Medulla oblongata (tissue), 1 donor: Measurements from ENCODE around the gene TFF1.

Source experiments
- DNase-seq: peaks from one replicate; pipeline ENCODE4 v3.0.0-alpha.2; 2015; ENCODE audit errors: extremely low spot score

TFF1 gene

DNA sequence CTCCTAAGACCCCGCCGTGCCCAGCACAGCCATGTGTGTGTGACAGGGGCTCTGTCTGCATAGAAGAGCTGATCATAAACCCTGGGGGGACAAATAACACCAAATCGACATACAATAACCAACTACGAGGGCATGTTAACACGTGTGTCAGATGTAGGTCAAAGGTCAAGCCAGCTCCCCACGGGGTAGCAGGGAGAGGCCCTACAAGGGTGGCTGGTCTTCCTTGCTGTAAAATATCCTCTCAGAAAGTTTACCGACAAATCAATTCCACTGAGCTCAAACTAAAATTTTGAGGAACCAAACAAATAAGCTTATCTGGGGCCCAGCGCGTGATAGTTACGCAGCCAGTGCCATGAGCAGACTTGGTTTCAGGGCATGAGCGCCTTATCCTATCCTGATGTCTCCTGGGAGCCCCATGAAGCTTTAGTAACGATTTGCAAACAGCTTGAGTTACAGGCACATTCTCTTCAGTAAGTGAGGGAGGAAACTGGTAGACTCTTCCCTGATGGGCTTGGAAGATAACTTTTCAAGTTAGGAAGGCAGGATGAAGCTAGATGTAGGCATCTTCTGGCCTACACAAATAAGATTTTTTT lies 32.2 kb upstream of the TFF1 start:
- no peak for DNase-seq

GRCh38 chr21:42397746-42398394 lies 31.5 kb upstream of the TFF1 start:
- no peak for DNase-seq

DNA sequence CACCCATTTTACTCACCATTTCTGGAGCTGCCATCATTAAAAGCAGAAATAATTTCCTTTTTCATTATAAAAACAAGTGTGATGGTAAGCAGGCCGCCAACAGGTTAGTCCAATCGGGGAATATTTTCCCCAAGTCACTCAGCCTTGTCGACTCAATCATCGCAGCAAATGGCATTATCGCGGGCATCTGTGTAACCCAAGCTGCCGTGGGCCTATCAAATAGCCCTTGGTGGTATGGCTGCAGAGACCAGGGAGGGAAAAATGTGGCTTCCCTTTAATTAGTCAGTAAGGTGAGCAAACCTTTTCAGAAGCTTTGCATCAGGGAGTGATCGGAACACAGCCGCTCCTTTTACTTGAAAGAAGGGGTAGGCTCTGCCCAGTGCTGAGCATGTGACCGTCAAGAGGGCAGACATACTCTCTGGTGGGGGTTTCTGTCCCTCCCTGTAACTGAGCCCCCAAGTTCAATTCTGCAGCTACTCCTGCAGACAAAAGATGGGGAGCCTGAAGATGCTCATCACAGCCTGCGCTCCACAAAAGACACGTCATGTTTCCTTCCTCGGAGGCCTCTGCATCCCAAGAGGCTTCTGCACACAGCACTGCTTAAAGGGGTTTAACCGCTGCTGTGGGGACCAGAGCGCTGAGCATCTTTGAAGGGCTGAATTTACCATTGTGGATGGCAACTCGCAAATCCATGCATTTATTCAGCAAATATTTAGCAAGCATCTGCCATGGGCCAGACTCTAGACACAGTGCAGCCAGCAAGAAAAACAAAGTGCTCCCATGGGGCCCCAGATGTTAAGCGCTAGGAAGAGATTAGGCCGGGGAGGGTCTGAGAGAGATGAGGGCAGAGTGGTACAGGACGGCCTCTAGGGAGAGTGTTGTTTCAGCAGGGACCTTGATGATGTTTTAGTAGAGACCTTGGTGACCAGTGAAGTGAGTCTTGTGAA lies 30.7 kb upstream of the TFF1 start:
- no peak for DNase-seq

DNA sequence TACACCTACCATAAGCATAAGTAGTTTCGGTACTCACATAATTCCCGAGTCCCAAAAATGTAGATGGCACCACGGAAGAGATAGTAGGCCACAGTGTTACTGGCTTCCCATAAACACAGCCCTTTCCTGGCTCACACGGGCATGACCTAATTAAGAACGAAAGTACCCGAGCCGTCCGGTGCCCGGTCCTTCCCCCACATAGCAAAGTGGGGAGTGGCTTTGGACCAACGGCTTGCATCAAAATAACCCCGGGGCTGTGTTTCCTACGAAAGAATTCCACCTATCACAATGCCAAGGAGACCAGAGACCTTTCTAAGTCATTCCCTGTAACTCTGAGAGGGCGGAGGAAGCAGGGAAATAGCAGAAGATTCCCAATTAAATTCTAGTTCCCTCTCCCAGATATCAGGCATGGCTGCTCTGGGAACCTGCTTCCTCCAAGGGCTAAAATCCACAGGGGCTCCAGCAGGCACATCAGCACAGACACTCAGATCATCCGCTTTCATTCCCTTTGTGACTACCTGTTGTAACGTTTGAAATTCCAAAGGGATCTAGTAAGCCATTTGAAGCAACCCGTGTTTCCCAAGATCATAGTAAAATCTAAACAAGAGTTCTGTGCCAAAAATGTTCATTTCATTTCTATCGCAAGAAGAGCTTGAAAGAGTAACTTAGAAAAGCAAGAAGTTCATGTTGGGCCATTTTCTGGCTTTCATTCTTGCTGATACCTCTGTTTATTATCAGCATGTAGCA lies 29.7 kb upstream of the TFF1 start, which contains the start of gene TMPRSS3:
TMPRSS3 (minus strand) TSS at position 148 of the 747 bp plus-strand sequence. CDS start 635 bp downstream, outside the sequence.
- DNase-seq: no peak

- DNase-seq: no peak
Observed at GRCh38 chr21:42395302-42395701, 29.0 kb upstream of the TFF1 start.

DNA sequence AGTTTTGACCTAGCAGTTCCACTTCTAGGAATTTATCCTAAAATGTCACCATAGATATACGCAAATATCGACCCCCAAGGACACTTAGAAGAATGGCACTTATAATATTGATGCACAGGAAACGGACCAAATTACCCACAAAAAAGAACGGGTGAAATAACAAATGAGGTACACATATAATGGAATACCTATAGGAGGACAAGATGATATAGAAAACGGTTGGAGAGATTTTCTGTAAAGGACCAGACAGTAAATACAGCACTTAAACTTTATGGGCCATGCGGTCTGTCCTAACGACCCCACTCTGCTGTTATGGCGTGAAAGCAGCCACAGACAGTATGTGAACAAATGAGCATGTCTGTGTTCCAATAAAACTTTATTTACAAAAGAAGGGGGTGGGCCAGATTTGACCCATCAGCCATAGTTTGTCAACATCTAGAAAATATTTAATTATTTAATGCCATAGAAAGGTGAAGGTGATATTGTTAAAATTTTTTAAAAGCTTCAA lies 27.2 kb upstream of the TFF1 start:
- DNase-seq: no peak

- no peak for DNase-seq
Observed at GRCh38 chr21:42392731-42393442, 26.6 kb upstream of the TFF1 start.

DNA sequence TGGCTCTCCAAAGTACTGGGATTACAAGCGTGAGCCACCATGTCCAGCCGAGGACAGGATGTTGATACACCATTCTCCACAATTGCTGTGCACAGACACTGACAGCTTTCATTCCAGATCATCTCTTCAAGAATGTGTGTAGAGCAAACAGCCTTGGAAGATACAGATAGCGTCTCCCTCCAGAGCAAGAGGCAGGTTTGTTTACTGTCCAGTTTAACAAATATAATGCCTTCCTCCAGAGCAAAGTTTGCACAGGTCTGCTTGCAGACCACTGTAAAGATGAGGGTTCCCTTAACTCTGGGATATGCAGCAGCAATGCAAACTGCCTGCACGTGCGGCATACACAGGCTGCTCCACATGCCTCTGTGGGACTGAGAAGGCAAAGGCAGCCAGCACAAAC lies 25.0 kb upstream of the TFF1 start:
- no peak for DNase-seq

- no peak for DNase-seq
Observed at GRCh38 chr21:42390696-42391095, 24.4 kb upstream of the TFF1 start.

GRCh38 chr21:42390193-42390592 lies 23.9 kb upstream of the TFF1 start:
- DNase-seq: no peak

GRCh38 chr21:42389449-42389835 lies 23.1 kb upstream of the TFF1 start:
- no peak for DNase-seq

DNA sequence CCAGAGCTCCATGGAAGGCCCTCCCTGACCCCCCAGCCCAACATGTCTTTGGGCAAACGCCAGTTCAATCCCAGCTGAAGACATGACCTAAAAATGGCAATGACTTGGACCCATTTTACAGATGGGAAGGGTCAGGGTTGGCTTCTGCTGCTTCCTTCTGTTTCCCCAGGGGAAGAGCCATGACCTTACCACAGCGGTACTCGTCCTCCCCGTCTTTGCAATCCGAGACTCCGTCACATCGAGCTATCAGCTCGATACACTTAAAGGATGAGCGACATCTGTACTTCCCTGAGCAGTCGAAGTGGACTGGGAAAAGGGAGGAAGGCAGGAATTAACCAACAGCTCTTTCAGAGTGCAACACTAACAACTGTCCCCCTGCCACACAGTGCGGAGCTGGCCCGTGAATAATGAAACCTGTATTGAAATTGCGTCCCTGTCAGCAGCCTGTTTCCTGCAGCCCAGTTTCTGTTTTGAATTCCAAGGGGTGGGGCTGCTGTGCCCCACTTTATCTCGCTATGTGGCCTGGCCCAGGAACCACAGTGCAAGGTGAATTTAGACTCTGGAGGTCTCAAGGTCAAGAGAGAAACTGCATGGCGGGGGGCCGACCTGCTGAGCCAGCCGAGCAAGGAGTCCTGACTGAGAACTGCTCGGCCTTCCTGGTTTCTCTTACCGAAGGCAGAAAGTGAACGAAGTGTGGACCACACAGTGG lies 22.6 kb upstream of the TFF1 start:
- no peak for DNase-seq

DNA sequence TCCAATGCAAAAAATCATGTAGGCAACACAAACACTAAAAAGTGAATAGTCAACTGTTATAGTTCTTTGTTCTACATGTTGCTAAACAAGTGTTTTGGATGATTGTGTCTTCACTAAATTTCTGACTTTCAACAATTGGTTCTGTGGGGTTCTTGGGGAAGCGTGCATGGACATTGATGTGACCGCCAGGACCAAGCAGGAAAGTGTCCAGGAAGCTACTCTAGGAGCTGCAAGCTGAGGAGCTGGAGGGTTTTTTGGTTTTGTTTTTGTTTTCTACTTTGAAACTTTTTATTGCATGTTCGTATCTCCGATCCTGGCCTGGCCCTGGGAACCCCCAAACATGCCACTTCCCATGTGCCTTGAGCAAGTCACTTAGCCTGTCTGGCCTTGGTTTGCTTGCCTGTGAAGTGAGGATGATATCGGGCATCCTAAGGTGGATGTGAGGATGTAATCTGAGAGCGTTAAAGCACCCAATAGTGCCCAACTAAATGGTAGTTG lies 21.6 kb upstream of the TFF1 start:
- DNase-seq: no peak

DNA sequence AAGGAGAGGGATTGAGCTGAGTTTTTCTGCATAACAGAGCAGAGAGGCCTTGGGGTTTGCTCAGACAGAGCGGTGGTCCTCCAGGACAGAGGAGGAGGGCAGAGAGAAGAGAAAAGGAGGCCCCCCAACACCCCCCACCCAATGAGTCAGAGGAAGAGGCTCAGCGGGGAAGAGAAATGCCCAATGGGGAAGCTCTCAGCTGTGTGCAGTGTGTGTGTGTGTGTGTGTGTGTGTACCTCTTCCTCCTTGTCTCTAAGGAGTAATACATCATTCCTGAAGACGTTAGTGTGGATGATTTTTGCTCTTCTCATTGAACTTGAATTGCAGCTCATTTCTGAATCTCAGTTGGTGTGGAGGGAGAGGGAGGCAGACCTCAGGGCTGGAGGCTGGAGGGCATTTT lies 20.8 kb upstream of the TFF1 start:
- no peak for DNase-seq

DNA sequence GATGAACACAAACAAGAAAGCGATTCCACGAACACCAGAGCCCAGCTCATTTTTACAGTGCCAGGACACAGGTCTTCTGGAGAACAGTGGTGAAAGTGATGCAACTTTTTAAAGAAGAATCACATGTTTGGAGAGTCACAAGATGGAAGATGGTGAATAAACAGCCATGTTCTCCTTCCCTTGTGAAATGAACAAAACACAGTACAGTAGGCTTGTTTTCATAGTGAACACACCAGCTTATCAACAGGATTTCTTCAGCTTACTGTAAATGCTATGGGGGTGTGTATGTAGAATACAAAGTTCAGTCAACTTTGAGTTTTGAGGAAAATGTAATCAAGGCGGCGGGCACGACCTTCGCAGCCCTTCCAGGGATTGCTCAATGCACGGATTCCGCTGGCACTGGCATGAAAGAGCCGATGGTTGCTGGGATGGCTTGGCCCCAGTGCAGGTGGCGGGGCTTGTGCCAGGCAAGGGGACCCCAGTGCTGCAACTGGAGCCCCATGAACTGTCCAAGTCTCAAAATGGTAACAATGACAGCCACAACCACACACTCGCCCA lies 19.8 kb upstream of the TFF1 start:
- DNase-seq: no peak

DNA sequence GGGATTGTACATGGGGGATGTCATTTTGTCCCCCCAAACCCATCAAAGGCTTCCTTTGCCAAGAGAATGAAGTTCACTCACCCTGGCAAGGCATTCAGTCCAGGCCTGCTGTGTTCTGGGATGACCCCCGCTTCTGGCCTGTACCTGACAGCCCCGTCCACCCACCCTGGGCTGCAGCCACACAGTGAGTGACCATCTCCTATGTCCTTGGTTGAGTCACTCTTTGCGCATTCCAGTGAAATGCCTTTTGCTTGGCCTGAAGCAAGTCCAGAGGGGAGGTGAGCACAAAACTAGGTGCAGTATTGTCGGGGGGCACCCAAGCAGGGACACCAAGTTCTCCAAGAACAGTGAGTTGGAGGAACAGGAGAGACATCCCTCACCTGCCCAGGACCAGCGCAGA lies 19.3 kb upstream of the TFF1 start:
- DNase-seq: no peak

GRCh38 chr21:42384989-42385388 lies 18.7 kb upstream of the TFF1 start:
- no peak for DNase-seq

DNA sequence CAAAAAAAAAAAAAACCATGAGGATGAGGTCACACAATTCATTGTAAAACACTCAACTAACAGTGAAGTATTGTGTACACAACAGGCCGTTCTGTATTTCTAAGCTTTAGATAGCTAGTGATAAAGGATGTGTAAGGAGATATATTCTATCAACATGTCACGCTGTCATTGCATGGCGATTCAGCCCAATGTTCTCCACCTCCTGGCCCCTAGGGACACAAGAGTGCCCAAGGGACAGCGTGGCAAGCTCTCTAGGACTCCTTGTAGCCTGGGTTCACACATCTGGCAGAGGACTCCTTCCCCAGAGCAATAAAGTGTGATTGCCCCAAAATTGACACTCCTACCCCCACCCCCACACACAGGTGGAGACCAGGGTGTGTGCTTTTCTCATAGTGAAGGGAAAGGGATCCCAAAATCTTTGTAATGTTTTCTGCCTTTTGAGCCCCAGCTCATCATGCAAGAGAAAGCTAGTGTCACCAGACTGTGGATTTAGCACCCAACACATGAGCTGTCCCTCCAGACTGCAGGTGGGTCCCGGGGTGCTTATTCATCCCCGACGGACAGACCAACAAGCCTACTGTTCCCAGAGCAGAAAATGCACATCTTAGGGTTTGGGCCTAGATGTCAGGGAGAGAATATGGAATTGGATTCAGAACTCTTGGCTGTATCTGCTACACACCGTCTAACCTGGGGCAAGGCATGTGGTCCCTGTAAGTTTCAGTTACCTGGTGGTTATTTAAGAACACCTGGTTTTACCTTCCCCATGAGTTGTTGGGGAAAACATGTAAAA lies 18.0 kb upstream of the TFF1 start:
- DNase-seq: no peak

DNA sequence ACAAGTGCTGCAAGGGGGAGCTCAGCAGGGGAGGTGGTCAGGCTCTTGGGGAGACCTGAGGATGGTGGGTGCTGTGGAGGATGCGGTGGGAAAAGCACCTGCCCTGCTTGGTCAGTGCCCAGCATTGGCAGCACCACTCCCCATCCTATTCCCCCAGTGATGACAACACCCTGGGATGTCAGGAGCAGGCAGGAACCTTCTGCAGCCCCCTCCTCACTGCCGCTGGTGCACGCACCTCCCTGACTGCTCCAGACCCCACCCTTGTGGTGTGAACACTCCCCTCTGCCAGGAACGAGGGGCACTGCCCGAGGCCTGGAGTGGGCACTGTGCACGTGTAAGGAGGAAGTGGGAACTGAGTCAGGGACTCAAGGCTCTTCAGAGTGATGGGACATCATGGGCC lies 17.0 kb upstream of the TFF1 start:
- no peak for DNase-seq
